GM12892 (cell line): ENCODE measurements around the gene TPO.

ENCODE experiments used
- POLR2A ChIP-seq: IDR thresholded peaks from 2 replicates; pipeline ENCODE4 v1.6.1; 2011; ENCODE audit warnings: low read depth, low read length, control low read depth
- POLR2AphosphoS5 ChIP-seq: IDR thresholded peaks from 2 replicates; pipeline ENCODE4 v1.6.1; 2011; ENCODE audit warnings: low read depth, low read length, control low read depth

GRCh38 chr2:1451422-1451821, 38.2 kb downstream of the TPO start:
- TF ChIP-seq POLR2A (no peak), POLR2AphosphoS5 (no peak)
